Measurements from ENCODE around the gene CUL1.

CUL1 gene

DNA sequence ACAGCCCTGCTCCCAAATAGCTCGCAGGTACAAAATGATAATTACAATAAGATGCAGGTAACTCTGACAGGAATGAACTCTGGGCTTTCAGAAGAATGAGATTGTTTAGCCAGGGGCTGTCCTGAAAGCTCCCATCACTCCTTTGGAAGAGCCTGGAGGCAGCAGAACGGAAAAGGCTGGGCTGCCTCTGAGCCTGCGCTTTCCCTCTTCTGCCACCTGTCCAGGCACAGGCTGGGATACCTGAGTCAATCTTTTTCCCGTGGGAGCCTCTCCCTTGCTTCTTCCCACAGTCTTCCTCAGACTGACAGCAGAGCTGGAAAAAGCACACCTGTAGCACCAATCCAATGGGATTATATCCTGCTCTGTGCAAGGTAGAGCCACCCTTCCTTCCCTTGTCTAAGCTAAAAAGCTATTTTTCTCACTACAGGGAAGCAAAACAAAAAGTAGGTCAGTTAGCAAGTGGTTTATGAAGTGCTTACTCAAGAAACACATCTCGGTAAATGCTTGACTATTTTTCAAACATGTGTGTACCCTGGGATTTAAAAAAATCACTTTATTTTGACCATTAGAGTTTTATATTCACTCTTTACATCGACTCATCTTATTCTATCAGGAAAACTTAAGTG is 12.3 kb upstream of the CUL1 start:
- Mint-ChIP-seq H3K36me3 (no peaks in the 10 kb centered on the region), H3K4me1 (ENCODE audit: low read depth) (no peaks in the 10 kb centered on the region), H3K27ac (no peak overlapping the region), H3K9me3 (ENCODE audit: low read depth) (no peaks in the 10 kb centered on the region), H3K4me3 (no peak overlapping the region), H3K27me3 (no peaks in the 10 kb centered on the region)

DNA sequence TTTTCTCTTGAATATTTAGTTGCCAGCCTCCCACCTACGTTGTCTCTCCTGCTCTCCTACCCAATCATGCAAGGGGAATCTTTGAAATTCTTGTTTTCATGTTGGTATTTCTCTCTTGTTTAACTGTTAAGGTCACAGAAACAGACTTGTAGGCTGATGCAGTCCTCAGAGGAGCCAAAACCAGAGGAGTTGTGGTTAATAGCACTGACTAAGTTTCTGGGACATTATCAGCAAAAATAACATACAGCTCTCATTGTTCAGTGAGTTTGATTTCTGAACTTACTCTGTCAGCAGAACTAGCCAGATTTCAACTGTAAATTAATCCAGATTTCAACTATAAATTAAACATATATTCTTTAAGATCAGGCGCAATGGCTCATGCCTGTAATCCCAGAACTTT is 11.1 kb upstream of the CUL1 start:
- H3K9me3 Mint-ChIP-seq (ENCODE audit: low read depth), result no peaks in the 10 kb centered on the region
- no peak overlapping the region for H3K27ac Mint-ChIP-seq
- H3K36me3 Mint-ChIP-seq, result no peaks in the 10 kb centered on the region
- H3K4me3 Mint-ChIP-seq, result no peak overlapping the region
- H3K27me3 Mint-ChIP-seq, result no peaks in the 10 kb centered on the region
- no peaks in the 10 kb centered on the region for H3K4me1 Mint-ChIP-seq (ENCODE audit: low read depth)

DNA sequence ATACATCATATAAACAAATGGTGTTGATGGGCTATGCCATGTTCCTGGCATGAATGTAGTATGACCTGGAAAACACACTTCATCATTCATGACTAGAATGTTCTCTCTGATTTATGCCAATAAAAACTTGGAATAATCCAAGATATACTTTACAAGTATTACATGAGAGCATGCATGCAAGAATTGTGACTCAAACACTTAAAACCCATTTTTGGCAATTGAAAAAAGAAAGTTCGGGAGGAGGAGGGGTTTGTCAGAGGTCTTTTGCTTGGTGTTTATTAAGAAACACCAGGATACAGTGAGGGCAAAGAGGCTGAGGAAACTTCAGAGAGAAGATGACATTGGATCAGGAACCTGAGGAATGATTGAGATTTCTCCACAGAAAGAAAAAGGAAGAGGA is 10.2 kb upstream of the CUL1 start:
- Mint-ChIP-seq H3K27me3 (no peaks in the 10 kb centered on the region), H3K36me3 (no peaks in the 10 kb centered on the region), H3K9me3 (ENCODE audit: low read depth) (no peaks in the 10 kb centered on the region), H3K4me3 (no peak overlapping the region), H3K27ac (no peak overlapping the region), H3K4me1 (ENCODE audit: low read depth) (no peaks in the 10 kb centered on the region)

DNA sequence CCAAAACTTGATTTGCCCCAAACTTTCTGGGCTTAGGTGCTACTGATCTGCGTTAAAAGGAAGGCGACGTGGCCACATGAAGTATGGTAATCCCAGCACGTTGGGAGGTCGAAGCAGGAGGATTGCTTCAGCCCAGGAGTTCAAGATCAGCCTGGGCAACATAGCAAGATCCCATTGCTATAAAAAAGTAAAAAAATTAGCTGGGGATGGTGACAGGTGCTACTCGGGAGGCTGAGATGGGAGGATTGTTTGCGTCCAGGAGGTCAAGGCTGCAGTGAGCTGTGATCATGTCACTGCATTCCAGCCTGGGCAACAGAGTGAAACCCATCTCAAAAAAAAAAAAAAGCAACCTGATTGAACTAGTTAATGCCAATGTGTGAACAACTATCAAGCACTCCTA is 5.1 kb upstream of the CUL1 start:
- peaks cover 23% of the 10 kb centered on the region for H3K4me1 Mint-ChIP-seq (ENCODE audit: low read depth)
- H3K36me3 Mint-ChIP-seq, result no peaks in the 10 kb centered on the region
- no peak overlapping the region for H3K27ac Mint-ChIP-seq
- H3K9me3 Mint-ChIP-seq (ENCODE audit: low read depth), result no peaks in the 10 kb centered on the region
- no peaks in the 10 kb centered on the region for H3K27me3 Mint-ChIP-seq
- H3K4me3 Mint-ChIP-seq, result no peak overlapping the region

DNA sequence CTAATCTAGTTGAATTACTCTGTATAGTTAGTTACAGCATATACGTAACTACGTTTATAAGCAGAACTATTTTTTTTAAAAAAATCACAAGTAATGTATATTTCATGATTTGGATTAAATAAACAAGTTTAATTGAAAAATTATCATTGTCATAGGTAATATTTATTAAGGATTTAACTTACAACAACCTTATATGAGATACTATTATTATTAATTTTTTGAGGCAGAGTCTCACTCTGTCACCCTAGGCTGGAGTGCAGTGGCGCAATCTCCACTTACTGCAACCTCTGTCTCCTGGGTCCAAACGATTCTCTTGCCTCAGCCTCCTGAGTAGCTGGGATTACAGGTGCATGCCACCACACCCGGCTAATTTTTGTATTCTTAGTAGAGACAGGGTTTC is 4.1 kb upstream of the CUL1 start:
- Mint-ChIP-seq H3K9me3 (ENCODE audit: low read depth) (no peaks in the 10 kb centered on the region), H3K4me3 (no peak overlapping the region), H3K27ac (no peak overlapping the region), H3K27me3 (no peaks in the 10 kb centered on the region), H3K36me3 (no peaks in the 10 kb centered on the region), H3K4me1 (ENCODE audit: low read depth) (peaks cover 23% of the 10 kb centered on the region)

DNA sequence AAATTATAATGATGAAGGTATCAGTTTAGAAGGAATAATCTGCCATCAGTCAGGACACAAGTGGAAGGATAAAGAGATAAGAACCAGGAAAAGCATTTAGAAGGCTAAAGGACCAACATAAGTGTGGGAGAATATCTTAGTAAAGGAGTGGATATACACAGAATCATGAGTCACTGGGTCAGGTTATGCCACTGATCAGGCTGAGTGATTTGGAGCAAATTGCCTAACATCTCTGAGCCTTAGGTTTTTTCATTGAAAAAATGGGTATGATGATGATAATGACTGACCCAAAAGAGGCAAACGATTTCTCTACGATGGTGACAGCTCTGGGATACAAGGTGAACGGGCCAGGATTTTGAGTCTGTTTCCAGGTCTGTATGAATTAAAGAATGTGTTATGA is 2.8 kb upstream of the CUL1 start:
- Mint-ChIP-seq H3K4me1 (ENCODE audit: low read depth) (peaks cover 34% of the 10 kb centered on the region), H3K9me3 (ENCODE audit: low read depth) (no peaks in the 10 kb centered on the region), H3K36me3 (peaks cover 2% of the 10 kb centered on the region), H3K27me3 (no peaks in the 10 kb centered on the region), H3K4me3 (no peak overlapping the region), H3K27ac (peak overlapping the region; percentile 75)

DNA sequence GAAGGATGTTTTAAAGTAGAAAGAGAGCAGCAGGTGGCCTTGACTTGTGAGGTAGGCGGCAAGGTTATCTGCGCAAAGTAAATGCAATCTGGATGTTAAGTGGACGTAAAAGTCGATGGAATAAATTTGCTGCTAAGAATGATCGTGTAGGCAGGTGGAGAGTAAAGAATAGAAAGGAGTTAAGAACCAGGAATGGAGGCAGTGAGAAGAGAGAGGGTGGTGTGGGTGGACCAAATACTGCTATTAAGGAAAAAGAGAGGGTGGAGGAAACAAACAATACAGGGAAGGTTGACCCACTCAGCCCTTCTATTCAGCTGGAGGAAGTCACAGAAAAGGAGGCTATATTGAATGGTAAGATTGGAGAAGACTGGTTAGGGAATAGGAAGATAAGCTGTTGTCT is 1.9 kb upstream of the CUL1 start:
- no peaks in the 10 kb centered on the region for H3K27me3 Mint-ChIP-seq
- peaks cover 43% of the 10 kb centered on the region for H3K4me1 Mint-ChIP-seq (ENCODE audit: low read depth)
- H3K9me3 Mint-ChIP-seq (ENCODE audit: low read depth), result no peaks in the 10 kb centered on the region
- H3K4me3 Mint-ChIP-seq, result peak overlapping the region; percentile 65
- peak overlapping the region; percentile 72 for H3K27ac Mint-ChIP-seq
- H3K36me3 Mint-ChIP-seq, result peaks cover 4% of the 10 kb centered on the region

DNA sequence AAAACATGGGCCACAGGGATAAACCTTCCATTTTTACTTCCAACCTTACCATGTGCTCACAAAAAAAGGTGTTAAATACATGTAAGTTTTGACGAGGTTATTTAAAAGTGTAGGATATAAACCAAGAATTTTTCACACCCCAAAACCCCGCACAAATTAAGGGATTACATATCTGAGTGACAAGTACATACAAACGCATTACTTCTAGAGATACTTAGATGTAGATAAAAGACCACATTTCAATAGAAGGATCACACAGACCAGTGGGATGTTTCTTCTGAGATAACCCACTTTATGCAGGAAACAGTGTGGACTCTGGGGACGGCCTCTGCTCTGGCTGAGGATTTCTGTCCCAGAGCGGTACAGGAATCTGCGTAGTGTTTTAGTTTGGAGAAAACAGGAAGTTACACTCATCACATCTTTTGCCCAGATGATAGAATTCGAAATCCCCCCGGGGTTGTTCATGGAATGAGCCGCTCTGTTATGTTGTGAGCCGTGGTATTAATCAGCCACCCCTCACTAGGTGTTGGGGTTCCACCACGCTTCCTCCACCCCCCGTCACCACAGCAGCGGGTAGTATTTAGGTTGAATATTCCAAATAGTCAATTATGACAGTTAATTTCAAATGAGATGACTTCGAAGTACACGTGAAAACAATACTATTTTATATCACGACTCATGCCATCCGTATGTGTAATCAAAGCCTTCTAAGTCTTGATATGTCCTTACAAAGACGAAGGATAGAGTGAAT is 1.3 kb upstream of the CUL1 start:
- Mint-ChIP-seq H3K9me3 (ENCODE audit: low read depth) (no peaks in the 10 kb centered on the region), H3K27ac (peak overlapping the region; percentile 98), H3K4me3 (peak overlapping the region; percentile 95), H3K36me3 (peaks cover 4% of the 10 kb centered on the region), H3K4me1 (ENCODE audit: low read depth) (peaks cover 49% of the 10 kb centered on the region), H3K27me3 (no peaks in the 10 kb centered on the region)

DNA sequence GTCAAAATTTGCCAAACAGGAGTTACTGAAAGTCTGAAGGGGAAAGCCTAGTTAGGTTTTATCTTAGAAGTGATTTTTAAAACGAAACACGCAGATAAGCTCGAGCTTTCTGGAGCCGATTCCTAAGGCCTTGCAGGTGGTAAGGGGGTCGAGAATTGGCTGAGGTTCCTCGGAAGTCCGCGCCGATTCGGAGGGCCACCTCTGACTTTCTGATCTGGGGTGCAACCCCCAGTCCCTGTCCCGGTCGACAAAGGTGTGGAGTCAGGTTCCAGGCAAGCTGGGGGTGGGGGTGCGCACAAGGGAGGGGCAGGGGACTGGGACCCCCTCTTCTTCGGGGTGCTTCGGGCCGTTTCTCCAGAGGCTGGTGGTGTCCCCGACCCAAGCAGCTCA is 701 bp upstream of the CUL1 start:
- peaks cover 4% of the 10 kb centered on the region for H3K36me3 Mint-ChIP-seq
- peaks cover 55% of the 10 kb centered on the region for H3K4me1 Mint-ChIP-seq (ENCODE audit: low read depth)
- H3K27ac Mint-ChIP-seq, result peak overlapping the region; percentile 98
- peak overlapping the region; percentile 95 for H3K4me3 Mint-ChIP-seq
- no peaks in the 10 kb centered on the region for H3K27me3 Mint-ChIP-seq
- no peaks in the 10 kb centered on the region for H3K9me3 Mint-ChIP-seq (ENCODE audit: low read depth)

DNA sequence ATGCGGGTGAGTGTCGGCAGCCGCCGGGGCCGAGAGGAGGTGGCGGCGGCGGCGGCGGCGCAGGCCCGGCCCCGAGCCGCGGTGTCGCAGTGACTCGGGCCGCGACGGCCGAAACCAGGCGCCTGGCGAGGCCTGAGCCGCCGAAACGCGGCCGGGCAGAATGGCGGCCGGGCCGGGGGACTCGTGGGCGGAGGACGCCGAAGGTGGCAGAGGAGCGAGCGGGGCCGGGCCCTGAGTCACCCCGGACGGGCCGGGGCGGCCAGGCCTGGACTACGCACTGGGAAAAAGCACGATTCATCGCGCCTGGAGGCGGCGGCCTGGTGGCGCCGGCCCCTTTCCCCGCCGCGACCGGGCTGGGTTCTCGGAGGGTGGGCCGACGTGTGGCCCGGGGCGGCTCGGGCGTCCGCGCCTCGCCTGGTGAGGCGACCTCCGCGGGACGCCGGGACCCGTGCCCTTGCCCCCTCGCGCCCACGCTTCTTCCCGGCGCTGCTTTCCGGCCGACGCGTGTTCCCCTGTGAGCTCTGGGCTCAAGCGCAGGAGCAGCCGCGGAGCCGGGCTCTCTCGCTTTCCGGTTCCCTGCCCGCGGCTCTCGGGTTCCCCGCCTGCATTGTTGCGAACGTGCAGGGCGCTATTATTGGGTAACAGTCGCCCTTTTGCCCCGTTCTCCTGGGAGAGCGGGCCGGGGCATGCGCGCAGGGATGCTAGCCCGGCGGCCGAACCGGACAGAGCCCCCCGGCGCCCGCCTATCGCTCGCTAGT is 500 bp downstream of the CUL1 start:
- Mint-ChIP-seq H3K4me3 (peak overlapping the region; percentile 77), H3K27ac (peak overlapping the region; percentile 70), H3K27me3 (no peaks in the 10 kb centered on the region), H3K36me3 (peaks cover 4% of the 10 kb centered on the region), H3K9me3 (ENCODE audit: low read depth) (no peaks in the 10 kb centered on the region), H3K4me1 (ENCODE audit: low read depth) (peaks cover 66% of the 10 kb centered on the region)

DNA sequence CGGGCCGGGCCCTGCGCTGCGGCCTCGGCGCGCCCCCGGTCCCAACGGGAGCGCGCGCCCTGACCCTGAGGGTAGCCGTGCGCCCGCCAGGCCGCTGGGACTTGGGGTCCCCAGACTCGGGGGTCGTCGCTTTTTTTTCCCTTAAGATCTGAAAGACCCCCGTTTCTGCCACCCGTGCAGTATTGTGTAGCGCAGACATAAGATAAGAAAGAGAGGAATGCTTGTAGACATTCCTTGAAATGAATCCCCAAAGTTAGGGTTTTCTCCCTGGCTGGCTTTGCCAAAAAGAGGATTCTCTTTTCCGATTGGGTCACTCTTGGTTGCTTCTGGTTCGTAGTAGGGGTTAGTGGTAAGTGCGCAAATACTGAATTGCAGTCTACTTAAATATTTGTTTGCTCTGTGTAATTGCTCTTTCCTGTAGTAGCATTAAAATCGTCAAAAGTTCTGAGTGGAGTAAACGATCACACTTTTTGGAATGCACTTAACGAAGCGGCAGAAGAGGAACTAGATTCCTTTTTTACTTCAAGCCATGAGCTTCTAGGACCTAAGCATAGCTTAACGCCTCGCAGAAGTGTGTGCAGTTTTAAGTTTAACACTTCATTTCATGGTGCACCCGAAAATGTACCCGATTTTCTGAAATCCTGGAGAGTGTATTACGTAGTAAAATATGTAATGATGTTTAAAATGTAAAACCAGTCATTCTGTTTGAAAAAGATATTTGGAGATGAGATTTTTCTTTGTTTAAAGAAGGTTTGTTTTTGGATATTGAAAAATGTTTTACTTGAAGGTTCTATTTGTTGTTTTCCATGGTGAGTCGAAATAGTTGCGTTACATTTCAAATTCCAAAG is 1.3 kb downstream of the CUL1 start:
- H3K36me3 Mint-ChIP-seq, result peaks cover 4% of the 10 kb centered on the region
- peaks cover 72% of the 10 kb centered on the region for H3K4me1 Mint-ChIP-seq (ENCODE audit: low read depth)
- no peaks in the 10 kb centered on the region for H3K27me3 Mint-ChIP-seq
- H3K27ac Mint-ChIP-seq, result peak overlapping the region; percentile 98
- no peaks in the 10 kb centered on the region for H3K9me3 Mint-ChIP-seq (ENCODE audit: low read depth)
- H3K4me3 Mint-ChIP-seq, result peak overlapping the region; percentile 99

DNA sequence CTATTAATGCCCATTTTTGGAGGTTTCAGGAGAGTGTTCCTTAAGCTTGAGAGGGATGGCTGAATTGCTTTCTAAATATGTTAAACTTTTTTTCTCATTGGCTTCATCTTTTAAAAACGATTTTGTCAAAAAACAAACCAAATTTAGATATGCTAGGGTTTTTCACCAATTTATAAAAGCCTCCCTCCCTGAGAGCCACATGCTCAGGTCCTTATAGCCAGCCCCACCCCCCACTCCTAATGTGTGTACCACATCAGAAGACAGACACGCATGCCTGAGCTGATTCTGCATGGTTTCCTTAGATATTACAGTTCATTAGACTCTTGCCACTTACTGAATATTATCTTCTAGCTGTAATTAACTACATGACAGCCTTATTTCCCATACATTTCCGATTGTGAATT is 2.0 kb downstream of the CUL1 start:
- Mint-ChIP-seq H3K4me1 (ENCODE audit: low read depth) (peaks cover 74% of the 10 kb centered on the region), H3K9me3 (ENCODE audit: low read depth) (no peaks in the 10 kb centered on the region), H3K4me3 (peak overlapping the region; percentile 99), H3K27me3 (no peaks in the 10 kb centered on the region), H3K27ac (peak overlapping the region; percentile 98), H3K36me3 (peaks cover 4% of the 10 kb centered on the region)

DNA sequence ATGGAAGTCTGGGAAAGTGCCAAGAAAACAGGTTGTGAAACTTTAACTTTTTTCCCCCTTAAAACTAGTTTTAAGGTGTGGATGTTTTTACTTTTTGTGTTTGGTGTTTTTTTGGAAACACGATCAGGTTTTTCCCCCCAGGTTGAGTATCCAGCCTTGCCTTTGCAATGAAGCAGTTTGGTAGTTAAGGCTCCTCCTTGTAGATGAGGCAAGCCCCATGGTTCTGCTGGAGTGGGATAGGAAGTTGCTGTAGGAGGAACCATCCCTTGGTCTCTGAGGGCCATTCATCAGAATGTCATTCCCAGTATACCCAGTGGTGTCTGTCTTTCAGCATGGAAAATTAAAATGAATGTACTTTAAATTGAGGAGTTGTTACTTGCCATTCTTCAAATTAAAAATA is 2.7 kb downstream of the CUL1 start:
- Mint-ChIP-seq H3K36me3 (peaks cover 4% of the 10 kb centered on the region), H3K27ac (peak overlapping the region; percentile 50), H3K27me3 (no peaks in the 10 kb centered on the region), H3K4me1 (ENCODE audit: low read depth) (peaks cover 77% of the 10 kb centered on the region), H3K9me3 (ENCODE audit: low read depth) (no peaks in the 10 kb centered on the region), H3K4me3 (peak overlapping the region; percentile 99)

DNA sequence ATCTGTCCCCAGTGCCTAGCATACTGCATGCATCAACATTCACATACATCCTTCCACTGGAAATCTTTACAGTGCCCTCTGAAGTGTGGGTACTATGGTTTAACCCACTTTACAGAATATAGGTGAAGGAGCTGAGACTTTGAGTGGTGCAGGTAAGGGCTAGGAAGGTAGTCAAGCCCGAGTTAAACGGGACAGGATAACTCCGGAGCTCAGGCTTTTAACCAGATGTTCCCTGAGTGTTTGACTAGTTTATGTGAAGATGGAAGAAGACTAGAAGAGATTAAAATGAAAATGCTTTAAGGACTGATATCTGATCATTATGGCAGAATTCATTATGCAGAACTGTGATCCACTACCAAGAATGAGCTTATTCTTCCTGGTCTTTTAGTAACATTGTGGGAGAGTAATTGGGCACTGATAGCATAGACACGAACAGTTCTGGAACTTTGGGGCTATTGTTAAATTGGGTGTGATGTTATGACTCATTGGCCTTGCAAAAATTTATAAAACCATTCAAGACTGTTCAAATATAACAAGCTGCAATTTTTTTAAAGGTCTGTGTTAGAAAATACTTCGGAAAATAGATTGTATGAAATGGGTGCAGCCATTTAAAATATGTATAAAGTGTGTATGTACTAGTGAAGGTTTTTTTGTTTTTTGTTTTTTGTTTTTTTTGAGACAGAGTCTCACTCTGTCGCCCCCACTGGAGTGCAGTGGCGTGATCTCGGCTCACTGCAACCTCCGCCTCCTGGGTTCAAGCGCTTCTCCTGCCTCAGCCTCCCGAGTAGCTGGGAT is 4.4 kb downstream of the CUL1 start:
- peak overlapping the region; percentile 61 for H3K4me3 Mint-ChIP-seq
- H3K4me1 Mint-ChIP-seq (ENCODE audit: low read depth), result peaks cover 76% of the 10 kb centered on the region
- no peaks in the 10 kb centered on the region for H3K27me3 Mint-ChIP-seq
- peak overlapping the region; percentile 31 for H3K27ac Mint-ChIP-seq
- peaks cover 4% of the 10 kb centered on the region for H3K36me3 Mint-ChIP-seq
- H3K9me3 Mint-ChIP-seq (ENCODE audit: low read depth), result no peaks in the 10 kb centered on the region

All from activated naive CD8-positive, alpha-beta T cell (primary cell).